Activated T-cell treated with anti-CD3 and anti-CD28 coated beads for 24 hours (primary cell): ENCODE data around the gene UFC1.
A peak's percentile ranks its signal among the peaks of the same experiment; 100 is the strongest.

Experiments
- DNase-seq: peaks from one replicate; pipeline ENCODE4 v3.0.0-alpha.2; 2020; ENCODE audit warnings: low read depth

UFC1 gene

DNA sequence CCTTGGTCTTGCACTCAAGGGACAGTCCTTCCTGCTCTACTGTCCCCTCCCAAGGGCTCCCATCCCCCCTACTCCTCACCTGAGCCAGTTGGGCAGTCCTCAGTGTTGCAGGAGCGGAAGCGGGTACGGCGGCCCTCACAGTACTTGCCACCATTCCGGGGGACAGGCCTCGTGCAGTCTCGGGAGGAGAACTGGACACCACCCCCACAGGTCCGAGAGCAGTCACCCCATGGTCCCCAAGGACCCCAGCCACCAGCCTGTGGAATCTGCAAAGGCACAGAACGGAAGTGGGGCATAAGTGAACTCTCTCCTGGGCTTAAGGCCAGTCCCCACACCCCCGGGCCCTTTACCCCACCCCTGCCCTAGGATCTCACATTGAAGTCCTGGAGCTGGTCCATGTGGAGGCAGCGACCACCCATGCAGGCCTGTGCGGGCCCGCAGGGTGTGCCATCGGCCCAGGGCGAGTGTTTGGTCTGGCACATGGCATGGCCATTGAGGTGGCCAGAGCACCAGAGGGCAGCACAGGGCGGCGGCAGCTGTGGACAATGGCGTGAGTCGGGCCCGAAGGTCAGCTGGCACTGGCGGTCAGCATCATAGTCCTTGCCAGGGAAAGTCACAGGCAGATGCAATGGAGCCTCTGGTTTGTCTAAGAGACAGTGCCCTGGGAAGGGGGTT, 39.9 kb downstream of the UFC1 start:
- DNase-seq: no peak

DNA sequence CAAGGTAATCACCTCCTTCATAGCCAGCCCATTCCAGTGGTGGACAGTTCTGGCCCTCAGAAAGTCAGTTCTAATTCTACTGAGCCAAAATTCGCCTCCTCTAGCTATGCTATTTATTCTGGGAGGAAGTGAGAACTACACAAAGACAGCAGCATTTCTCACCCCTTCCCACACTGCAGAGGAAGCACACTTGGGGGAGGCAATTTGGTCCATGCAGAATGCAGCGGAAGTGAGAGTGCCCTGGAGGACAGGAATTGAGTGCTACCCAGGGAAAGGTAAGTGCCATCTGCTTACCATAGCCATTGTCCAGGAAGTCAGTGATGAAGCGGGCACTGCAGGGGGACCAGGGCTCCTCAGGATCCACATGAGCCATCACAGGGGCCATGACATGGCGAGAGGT, 41.4 kb downstream of the UFC1 start:
- no peak for DNase-seq

DNA sequence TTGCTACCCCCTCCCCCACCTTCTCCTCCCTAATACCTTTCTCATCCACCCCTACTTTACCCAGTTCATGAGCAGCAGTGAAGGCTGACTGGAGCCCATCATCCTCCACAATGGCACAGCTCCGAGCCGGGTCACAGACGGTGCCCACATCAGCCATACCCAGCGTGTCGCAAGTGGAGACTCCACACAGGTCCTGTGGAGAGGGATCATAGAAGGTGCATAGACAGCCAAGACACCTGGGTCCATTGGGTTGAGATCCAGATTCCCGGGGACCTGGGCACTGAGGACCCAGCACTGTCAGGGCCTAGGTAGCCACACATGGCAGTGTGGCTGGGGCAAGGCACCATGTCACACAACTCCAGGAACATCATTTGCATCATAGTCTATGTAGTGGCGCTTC, 42.3 kb downstream of the UFC1 start:
- no peak for DNase-seq

DNA sequence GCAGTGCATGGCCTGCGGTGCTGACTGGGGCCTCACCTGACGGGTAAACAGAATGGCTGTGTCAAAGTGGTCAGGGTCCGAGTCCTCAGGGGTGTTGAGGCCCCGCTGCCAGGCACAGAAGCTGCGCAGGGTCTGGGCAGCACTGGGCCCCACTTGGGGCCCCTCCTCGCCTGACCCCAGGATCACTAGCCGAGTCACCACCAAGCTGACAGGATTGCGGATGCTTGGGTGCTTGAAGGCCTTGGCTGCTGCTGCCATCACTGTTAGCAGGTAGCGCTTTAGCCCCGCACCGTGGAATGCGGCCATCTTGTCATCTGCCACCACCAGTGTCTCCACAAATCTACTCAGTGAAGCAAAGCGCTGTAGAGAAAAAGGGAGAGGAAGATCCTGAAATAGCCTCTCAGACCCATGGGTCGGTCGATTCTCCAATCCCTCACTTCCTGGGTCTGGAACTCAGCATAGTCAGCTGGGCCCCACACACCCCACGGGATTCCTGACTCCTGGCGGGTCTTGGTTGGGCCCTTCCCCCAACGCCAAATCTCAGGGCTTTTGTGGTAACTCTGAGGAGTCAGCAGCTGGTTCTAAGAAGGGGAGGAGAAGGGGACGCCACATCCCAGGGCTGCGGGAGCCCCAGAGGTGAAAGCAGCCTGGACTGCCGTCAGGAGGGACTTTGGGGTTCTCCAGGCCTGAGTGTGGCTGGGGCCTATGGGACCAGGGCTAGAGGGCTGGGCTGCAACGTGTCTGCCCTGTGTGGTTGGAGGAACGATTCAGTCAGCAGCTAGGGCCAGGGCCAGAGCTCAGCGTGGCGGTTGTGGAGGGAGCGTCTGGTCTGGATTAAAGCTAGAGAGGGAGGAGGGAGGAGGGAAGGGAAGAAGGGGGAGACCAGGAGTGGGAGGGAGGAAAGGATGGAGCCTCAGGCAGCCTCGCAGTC, 43.0 kb downstream of the UFC1 start:
- DNase-seq: no peak

DNA sequence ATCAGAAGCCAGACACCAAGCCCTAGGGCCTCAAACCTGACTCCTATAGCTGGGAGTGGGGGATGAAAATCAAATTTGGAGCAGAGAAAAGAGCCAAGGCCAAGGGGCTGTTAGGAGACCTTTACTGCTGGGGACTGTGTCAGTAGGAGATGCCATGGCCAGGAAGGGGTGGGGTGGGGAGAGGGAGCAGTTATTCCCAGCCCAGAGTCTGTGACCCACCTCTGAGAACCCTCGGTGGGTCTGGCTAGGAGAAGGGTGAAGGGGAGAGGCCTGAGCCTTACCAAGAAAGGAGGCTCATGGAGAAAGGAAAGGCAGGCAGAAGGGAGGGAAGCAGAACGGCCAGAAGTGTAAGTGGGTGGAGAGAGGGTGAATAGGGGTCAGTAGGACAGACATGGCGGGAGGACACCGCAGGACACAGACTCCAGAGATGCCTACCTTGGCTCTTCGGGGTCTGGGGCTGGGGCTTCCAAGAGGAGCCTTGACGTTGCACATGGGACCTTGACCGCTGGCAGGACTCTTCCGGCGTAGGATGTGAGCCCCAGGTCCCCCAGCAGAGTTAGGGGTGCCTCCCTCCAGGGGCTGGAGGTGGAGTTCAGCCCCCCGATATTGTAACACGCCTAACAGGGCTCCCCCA, 43.9 kb downstream of the UFC1 start:
- no peak for DNase-seq

DNA sequence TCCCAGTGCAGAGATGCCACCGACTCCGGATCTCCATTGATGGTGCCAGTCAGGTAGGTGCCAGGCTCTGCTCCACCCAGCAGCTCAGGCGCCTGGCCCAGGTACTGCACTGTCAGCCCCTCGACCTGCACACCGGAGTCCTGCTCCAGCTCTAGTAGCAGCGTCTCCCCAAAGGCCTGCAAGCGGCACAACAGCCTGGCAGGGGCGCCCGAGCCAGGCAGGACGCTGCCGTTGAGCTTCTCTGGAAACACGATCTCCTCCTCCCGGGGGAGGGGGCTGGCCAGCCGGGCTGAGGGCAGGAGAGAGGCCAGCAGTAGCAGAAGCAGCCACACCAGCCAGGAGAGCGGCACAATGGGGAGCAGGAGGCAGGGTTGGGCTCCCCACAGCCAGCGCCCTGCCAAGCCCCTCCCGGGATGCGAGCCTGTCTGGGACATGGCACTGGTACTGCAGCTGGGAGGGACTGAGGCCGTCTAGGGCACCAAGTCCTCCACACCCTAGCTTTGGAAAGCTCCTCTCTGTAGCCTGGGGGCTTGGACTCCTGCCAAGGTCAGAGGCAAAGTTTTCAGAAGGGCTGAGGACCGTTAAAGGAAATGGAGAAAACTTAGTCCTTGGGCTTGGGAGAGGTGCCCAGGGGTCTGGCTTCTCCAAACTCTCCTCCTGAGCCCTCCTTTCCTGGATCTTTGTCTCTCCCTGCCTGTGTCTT, 44.6 kb downstream of the UFC1 start:
- no peak for DNase-seq

DNA sequence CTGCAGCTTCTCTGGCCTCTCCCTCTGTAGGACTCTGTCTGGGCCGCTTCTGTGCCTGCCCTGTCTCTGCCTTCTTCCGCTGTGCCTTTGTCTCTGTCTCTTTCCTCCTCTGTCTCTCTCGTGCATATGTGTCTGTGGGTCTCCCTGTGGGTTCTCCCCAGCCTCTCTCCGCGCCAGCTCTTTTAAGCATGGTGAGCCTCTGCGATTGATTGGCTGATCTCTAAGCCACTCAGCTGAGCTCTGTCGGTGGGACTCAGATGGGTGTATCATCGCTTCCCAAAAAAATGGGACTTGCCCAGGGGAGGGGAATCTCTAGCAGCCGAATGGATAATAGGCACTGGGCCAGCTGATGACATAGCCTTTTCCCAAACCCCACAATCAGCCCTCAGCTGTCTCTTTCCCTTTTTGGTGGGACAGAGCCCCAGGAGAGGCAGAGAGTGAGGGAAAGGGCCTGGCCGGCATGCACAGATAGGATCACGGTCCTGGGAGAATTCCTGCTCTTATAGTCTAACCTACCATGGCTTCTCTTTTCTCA, 45.2 kb downstream of the UFC1 start, which contains the start of gene ADAMTS4:
TSS of gene ADAMTS4 (minus strand) at position 158 of the 535 bp plus-strand sequence. CDS start 427 bp downstream, outside the sequence.
- DNase-seq: no peak

DNA sequence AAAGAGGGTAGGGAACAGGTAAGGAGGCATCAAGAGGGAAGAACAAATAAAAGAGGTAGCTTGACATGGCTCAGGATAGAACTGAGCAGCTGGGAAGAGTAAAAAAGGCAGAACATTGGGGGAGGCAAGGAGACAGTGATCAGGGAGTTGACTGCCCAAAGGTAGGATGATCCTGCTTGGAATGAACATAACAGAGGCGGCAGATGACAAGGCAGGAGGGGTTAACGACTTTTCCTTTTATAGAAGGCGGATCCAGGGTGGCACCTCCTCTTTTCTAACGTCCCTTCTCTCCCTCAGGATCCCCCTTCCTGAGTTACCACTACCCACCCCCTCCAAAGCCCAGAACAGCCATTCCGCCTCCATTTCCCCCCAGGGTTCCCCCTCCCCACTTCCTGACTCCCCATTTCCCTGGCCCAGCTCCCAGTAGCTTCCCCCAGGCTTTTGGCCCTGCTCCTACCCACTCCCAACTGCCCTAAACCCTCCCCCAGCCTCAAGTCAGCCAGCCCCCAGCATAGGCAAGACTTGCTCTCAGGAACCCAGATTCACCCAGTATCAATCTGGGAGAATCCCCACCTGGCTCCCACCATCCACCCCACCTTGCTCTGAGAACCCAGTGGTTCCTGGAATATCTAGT, 45.8 kb downstream of the UFC1 start:
- no peak for DNase-seq

DNA sequence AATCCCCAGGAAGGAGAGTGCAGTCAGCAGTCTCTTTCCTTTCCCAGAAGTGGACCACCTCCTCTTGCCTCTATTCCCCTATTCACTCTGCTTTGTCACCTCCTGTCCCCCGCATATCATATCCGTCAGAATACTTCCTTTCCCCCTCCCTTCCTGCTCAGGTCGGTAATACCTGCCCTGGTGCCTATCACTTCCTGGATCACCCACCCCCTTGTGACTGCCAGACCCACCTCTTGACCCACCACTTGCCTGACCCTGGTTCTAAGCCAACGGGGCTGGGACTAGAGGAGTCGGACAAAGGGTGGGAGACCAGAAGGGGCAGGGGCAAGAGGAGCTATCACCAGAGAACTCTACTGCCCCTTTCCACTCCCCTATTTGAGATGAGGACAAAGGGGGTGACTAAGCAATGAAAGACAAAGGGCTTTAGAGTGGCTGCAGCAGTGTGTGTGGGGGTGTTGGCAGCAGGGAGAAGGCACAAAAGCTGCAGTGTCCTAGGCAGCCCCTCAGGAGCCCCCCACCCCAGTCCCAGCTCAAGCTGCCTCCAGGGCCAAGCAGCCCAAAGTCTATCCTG, 46.7 kb downstream of the UFC1 start:
- no peak for DNase-seq

DNA sequence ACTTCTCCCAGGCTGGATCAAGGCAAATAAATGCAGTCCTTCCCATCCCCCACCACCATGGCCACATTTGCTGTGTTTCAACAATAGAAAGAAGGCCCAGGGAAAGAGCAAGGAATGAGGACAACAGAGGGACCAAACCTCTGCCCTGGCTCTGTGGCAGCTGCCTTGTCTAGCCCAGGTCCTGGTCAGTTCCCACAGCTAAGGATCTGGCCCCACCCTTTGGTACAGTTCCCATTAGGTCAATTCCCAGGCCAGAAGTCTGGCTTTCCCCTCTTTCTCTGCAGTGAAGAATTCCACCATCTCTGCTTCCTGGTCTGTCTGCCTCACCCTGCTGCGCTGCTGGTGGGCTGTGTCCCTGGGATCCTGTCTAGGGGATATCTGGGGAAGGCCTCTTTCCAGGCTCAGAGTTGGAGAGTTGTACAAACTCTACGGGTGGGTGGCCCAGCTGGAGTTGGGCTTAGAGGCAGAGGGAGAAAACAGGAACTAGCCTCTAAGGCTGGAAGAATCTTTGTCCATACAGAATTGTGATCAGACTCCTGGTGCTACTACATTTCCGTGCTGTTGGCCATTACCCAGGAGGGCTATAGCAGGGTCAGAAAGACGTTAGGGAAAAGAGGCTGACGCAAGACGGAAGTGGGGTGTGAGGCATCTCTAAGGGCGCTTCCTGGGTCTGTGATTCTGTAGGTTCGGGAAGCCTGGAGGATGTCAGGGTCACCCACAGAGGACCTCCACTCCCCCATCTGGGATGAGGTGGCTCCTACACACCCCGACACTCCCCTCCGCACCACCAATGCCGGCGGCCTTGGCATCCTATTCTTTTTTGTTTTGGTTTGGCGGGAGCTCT, 47.4 kb downstream of the UFC1 start:
- DNase-seq: no peak

DNA sequence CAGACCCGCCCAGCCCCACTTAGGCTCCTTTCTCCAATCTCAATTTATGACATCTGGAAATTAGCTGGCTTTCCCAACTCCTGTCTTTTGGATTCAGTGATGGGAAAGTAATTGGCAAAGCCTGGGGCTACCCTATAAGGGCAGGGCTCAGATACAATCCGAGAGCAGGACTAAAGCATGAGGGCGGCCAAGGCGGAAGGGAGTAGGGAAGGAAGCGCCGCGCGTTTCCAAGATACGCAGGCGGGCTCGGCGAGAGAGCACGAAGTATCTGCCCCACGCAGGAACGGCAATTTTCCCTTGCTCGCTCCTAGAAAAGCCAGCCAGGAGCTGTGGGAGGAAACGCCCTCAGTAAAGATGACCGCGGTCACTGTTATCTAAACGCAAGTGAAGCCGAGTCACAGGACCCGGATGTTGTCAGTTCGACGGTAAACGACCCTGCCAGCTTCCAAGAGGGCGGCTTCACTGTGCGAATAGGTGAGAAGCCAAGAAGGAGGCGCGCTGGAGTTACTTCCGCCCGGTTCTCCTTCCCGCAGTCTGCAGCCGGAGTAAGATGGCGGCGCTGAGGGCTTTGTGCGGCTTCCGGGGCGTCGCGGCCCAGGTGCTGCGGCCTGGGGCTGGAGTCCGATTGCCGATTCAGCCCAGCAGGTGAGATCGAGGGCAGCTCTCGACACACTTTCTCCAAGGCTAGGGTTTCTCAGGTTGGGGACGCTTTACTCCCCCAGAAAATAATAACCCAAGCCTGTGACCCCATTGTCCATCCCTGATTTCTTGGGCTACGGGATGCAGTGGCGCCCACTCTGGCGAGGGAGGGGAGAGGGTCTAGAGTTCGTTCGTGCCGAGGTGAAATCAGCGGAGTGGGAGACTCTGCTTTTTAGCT, 48.3 kb downstream of the UFC1 start, which contains the start of gene NDUFS2:
TSS of gene NDUFS2 (plus strand) at position 532 of the 877 bp plus-strand sequence. CDS start at position 551, 19 bp downstream.
- DNase-seq: peak; percentile 94

DNA sequence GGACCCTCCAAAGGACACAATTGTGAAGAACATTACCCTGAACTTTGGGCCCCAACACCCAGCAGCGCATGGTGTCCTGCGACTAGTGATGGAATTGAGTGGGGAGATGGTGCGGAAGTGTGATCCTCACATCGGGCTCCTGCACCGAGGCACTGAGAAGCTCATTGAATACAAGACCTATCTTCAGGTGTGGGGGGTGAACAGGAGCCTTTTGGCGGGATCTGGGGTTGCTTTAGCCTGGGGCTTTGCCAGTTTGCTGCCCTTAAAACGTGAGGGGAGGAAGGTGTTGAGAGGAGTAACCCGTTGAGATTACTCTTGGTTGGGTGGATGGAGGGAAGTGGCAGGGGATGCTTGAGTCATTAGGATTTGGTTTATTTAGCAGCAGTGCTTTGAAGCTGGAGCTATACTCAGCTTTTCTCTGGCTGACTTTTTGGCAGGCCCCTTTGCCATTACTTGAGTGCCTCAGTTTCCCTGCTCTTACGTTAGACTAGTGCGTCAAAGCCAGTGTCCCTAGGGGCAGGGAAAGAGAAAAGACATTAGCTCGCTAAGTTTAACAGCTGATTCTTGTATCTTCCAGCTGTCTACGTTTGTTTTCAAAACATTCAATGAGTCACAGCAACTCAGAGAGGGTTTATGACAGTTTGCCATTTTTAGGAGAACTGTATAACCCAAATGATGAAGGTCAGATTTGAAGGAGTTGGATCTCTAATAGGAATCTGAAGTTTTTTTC, 52.8 kb downstream of the UFC1 start:
- no peak for DNase-seq

DNA sequence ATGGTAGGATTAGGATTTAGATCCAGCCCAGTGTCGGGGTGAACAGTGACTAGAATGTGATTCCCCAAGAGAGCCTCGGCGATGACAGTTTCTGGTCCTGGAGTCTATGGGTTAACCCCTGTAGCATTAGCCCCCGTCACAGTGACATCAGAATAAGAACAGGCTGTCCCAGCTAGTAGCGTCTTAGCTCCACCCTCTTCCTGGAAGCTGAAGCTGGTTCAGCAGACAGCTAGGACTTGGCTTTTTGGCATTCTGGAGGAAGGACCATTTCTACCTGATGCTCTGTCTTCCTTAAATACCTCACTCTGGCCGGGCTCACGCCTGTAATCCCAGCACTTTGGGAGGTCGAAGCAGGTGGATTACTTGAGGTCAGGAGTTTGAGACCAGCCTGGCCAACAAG, 53.4 kb downstream of the UFC1 start:
- no peak for DNase-seq
